GM13977 (cell line): Measurements from ENCODE around the gene ADAD2.

Source experiments
- DNase-seq: peaks from one replicate; pipeline ENCODE4 v3.0.0; 2012; ENCODE audit warnings: low spot score
- in situ Hi-C: fragments of 300-500 bp; cut with MboI; formaldehyde crosslinking; loops from one replicate; pipeline ENCODE4 v1.12.0; 2022; ENCODE audit warnings: low sequenced_read_pairs, low pct_unique_long_range_greater_than_20kb, mixed read lengths, inconsistent platforms; ENCODE audit not compliant: unreplicated experiment
- TF ChIP-seq, protein P1 (sequence below): IDR thresholded peaks from 2 replicates; pipeline ENCODE4 v1.5.1; 2012; ENCODE audit warnings: mild to moderate bottlenecking, control low read depth; ENCODE audit not compliant: insufficient read depth; ENCODE audit errors: extremely low read depth, missing control alignments

ADAD2 gene

DNA sequence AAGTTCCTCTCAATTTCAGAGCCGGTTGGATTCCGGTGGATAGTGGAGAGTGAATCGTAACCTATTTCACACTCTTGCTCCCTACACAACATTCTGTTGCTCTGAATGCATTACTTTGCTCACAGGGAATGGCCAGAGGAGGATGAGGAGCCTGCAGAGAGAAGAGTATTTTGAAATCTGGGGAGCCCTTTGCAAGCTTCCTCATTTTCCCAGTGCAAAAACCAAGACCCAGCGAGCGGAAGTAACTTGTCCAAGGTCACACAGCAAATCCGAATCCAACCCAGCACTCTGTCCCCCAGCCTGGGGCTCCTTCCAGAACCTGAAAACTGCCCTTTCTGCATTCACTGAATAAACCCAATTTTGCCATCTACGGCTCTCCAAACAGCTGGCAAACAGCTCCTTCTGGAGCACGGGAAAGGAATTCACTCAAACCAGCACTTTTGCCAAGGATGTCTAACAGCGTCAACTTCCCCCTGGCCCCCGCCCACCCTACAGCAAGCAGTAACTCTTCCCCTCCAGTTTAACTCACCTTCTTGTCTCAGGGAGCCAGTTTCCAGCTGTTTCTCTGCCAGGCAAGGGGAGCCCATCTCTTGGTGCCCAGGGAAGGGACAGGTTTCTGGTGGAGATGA is 48.3 kb downstream of the ADAD2 start:
- in situ Hi-C loops: no loop called here
- TF ChIP-seq, protein P1, sequence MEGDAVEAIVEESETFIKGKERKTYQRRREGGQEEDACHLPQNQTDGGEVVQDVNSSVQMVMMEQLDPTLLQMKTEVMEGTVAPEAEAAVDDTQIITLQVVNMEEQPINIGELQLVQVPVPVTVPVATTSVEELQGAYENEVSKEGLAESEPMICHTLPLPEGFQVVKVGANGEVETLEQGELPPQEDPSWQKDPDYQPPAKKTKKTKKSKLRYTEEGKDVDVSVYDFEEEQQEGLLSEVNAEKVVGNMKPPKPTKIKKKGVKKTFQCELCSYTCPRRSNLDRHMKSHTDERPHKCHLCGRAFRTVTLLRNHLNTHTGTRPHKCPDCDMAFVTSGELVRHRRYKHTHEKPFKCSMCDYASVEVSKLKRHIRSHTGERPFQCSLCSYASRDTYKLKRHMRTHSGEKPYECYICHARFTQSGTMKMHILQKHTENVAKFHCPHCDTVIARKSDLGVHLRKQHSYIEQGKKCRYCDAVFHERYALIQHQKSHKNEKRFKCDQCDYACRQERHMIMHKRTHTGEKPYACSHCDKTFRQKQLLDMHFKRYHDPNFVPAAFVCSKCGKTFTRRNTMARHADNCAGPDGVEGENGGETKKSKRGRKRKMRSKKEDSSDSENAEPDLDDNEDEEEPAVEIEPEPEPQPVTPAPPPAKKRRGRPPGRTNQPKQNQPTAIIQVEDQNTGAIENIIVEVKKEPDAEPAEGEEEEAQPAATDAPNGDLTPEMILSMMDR: no peak
- DNase-seq: no peak

DNA sequence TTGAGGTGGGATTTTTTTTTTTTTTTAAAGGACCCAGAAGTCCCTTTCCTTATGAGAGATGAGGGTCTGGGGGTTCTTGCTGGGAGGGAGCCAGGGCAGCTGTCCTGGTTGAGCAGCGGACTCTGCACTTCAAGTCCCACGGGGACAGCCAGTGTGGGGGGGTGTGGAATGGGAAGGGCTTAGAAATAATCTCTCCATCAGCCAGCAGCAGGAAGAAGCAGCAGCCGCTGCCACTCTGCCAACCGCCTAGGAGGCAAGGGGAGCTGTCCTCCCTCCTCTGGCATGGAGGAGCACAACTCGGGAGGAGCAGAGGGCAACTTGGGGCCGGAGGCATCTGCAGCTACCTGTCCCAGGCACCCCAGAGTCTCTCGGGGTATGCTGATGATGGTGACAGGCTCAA is 49.0 kb downstream of the ADAD2 start, which contains the start of gene KCNG4:
TSS of gene KCNG4 (minus strand) at position 104 of the 400 bp plus-strand sequence. CDS start 2,527 bp downstream, outside the sequence.
- DNase-seq: no peak
- in situ Hi-C loops: no loop called here

DNA sequence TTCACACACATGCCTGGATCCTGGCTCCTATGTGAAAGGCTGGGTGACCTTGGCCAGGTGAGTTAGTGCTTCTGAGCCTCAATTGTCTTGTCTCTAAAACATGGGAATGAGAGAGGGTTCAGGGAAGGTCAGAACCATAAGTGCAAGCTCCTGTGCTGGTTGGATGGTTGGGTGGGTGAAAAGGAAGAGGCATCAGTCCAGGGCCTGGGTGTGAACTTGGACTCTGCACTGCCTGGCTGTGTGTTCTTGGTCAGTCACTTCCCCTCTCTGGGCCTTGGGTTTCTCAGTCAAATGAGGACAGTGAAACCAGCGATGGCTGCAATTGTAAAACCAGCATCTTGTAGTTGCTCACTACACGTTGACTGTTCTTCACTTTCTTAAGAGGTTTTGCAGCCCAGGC is 49.5 kb downstream of the ADAD2 start:
- in situ Hi-C loops: no loop called here
- no peak for DNase-seq
- TF ChIP-seq, protein P1: no peak

More for the DNA sequence above, 49.0 kb downstream of the ADAD2 start, which contains the start of gene KCNG4:
- TF ChIP-seq, protein P1: no peak

DNA sequence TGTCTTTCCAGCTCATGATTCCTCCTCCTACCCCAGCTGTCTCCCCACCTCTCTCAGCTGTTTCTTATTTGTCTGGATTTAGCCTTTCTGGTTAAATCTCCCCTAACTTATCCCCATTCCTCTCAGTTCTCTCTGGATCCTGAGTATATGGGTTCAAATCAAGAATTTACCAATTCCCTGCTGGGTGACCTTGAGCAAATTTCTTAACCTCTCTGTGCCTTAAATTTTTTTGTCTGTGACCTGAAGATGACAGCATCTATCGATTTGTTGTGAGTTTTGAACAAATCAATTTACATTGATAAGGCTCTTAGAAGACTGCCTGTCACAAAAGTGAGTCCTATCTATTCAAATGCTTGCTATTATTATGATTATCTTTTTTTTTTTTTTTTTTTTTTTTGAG is 50.8 kb downstream of the ADAD2 start:
- in situ Hi-C loops: no loop called here
- TF ChIP-seq, protein P1: no peak
- no peak for DNase-seq

DNA sequence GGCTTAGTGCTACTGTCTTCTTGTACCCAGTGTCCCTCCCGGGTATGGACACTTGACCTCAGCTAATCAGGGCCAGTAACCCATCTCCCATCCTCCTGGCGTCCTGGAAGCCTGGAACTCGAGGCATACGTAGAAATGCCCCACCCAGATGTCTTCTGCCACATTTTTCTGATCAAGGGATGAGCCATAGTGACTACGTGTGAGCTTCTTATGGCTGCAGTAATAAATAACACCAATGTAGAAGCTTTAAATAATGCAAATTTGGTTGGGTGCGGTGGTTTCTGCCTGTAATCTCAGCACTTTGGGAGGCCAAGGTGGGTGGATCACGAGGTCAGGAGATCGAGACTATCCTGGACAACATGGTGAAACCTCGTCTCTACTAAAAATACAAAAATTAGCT is 51.9 kb downstream of the ADAD2 start:
- in situ Hi-C loops: no loop called here
- TF ChIP-seq, protein P1: no peak
- DNase-seq: no peak

DNA sequence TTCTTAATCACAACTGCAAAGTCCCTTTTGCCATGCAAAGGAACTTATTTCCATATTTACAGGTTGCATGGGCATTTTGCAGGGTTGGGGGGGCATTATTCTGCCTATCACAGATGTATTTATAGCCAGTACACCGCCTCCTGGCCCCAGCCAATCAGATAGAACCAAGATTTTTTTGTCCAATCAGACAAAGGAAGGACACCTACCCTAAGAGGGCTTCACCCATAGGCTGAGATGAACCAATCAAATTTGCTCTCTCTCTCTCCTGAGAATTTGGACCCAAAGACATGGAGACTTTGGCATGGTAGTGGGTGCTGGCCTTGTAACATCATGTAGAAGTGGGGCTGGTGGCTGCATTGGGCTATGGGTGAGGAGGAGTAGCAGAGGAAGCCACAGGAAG is 52.8 kb downstream of the ADAD2 start:
- TF ChIP-seq, protein P1: no peak
- no peak for DNase-seq
- in situ Hi-C loops: no loop called here

DNA sequence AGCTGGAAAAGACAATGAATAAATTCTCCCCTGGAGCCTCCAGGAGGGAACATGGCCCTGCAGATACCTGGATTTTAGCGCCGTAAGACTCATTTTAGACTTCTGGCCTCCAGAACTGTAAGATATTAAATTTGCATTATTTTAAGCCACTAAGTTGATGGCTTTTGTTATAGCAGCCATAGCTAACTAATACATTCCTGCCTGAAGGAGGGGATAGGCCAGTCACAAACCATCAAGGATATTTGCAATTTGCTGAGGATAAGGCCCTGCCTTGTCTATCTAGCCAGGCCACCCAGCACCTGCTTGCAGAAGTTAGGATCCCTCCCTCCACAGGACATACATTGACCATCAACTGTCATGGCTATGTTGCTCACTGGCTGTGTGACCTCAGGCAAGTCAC is 53.8 kb downstream of the ADAD2 start:
- no peak for DNase-seq
- TF ChIP-seq, protein P1: no peak
- in situ Hi-C loops: no loop called here
